OCI-LY3 (cell line): ENCODE measurements around the gene GRIK4.

Experiments used
- EZH2phosphoT487 ChIP-seq: fragments of 200-600 bp; shearing (Covaris generic); IDR thresholded peaks from 2 replicates; pipeline ENCODE4 v1.6.1; 2018; ENCODE audit warnings: antibody characterized with exemption, mixed run types, low read depth
- TF ChIP-seq, protein P1 (sequence below): fragments of 200-600, 300-600 bp; sonication (generic); IDR thresholded peaks from 2 replicates; pipeline ENCODE4 v1.5.1; 2014; ENCODE audit warnings: antibody characterized with exemption, low read length, low read depth

DNA sequence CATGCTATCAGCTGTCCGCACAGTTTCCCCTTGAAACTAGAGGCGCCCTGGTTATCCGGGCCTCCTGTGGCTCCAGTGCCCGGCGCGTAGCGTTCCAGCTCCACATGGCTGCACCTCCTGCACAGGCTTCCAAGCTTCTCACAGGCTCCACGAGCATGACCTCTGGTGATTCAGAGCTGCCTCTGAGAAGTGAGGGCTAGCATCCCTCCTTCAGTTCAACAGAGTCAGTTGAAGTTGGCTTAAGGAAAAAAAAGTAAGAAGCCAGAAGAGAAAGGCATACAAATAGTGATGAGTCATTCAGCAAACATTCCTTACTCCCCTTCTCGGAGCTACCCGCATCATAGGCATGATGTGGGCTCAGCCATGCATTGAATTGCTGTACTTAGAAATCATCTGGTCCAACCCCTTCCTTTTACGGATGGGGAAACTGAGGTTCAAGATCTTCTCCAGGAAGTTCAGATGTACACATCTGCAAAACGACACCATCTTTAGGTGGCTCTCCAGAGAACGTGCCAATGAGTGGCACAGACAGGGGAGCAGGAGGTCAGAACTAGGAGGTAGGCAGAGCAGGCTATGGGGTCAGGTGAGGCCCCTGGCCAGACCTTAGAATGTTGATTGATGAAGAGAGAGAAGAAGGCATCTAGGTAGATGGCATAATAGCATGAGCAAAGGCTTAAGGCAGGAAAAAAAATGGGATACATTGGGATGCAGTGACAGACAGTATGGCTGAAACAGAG is 296.0 kb downstream of the GRIK4 start:
- TF ChIP-seq, protein P1, sequence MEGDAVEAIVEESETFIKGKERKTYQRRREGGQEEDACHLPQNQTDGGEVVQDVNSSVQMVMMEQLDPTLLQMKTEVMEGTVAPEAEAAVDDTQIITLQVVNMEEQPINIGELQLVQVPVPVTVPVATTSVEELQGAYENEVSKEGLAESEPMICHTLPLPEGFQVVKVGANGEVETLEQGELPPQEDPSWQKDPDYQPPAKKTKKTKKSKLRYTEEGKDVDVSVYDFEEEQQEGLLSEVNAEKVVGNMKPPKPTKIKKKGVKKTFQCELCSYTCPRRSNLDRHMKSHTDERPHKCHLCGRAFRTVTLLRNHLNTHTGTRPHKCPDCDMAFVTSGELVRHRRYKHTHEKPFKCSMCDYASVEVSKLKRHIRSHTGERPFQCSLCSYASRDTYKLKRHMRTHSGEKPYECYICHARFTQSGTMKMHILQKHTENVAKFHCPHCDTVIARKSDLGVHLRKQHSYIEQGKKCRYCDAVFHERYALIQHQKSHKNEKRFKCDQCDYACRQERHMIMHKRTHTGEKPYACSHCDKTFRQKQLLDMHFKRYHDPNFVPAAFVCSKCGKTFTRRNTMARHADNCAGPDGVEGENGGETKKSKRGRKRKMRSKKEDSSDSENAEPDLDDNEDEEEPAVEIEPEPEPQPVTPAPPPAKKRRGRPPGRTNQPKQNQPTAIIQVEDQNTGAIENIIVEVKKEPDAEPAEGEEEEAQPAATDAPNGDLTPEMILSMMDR, result no peak
- TF ChIP-seq EZH2phosphoT487, result no peak
